Osteocyte (in vitro differentiated cells): ENCODE results near the gene PAPOLA. TPM values are rescaled to one million over a fixed set of nuclear protein-coding genes. Genes with fewer than 3 reads are reported as not detected.

Experiments used
- DNase-seq: peaks from one replicate; pipeline ENCODE4 v3.0.0; 2021; ENCODE audit warnings: mixed read lengths; ENCODE audit not compliant: unreplicated experiment; ENCODE audit errors: extremely low spot score
- H3K27ac Mint-ChIP-seq: one replicate; pipeline ENCODE4 v1.8.0; 2021; ENCODE audit warnings: mild to moderate bottlenecking, mixed read lengths; ENCODE audit not compliant: unreplicated experiment
- H3K27me3 Mint-ChIP-seq: one replicate; pipeline ENCODE4 v1.8.0; 2021; ENCODE audit warnings: mixed read lengths; ENCODE audit not compliant: unreplicated experiment
- H3K36me3 Mint-ChIP-seq: one replicate; pipeline ENCODE4 v1.8.0; 2021; ENCODE audit warnings: mixed read lengths; ENCODE audit not compliant: unreplicated experiment
- H3K4me1 Mint-ChIP-seq: one replicate; pipeline ENCODE4 v1.8.0; 2021; ENCODE audit warnings: mixed read lengths; ENCODE audit not compliant: unreplicated experiment
- H3K4me3 Mint-ChIP-seq: one replicate; pipeline ENCODE4 v1.8.0; 2021; ENCODE audit warnings: mild to moderate bottlenecking, moderate library complexity, mixed read lengths; ENCODE audit not compliant: unreplicated experiment
- H3K9me3 Mint-ChIP-seq: one replicate; pipeline ENCODE4 v1.8.0; 2021; ENCODE audit warnings: mixed read lengths; ENCODE audit not compliant: unreplicated experiment
- total RNA-seq: library from RNA; stranded (reverse); gene quantifications from 2 replicates; pipeline ENCODE4 v1.2.1, GENCODE V29; 2021
- TF ChIP-seq, protein P1 (sequence below): fragments of 200-600 bp; sonication (generic); IDR thresholded peaks from 2 replicates; pipeline ENCODE4 v1.5.0; 2021; ENCODE audit warnings: antibody characterized with exemption, mild to moderate bottlenecking, moderate library complexity

The PAPOLA gene
- total RNA-seq, 1 donor from 2014 or later, result 143 TPM

DNA sequence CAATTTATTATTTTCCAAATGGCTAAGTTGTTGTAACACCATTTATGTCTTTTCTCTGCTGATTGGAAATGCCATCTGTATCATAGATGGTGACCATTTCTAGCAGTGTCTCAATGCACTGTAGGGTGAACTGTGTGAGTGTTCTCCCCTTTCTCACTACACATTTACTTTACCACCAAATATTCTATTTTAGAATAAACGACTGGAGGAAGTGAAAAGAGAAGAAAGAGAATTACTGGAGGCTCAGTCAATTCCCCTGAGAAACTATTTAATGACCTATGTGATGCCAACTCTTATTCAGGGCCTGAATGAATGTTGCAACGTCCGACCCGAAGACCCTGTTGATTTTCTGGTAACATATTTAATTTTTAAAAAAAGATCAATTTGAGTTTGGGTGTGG is 15.5 kb upstream of the PAPOLA start:
- Mint-ChIP-seq H3K4me1 (no peaks in the 10 kb centered on the region), H3K27me3 (peaks cover 30% of the 10 kb centered on the region), H3K9me3 (no peaks in the 10 kb centered on the region), H3K4me3 (no peak overlapping the region), H3K27ac (no peak overlapping the region), H3K36me3 (no peaks in the 10 kb centered on the region)
- DNase-seq, result no peak
- TF ChIP-seq, protein P1, sequence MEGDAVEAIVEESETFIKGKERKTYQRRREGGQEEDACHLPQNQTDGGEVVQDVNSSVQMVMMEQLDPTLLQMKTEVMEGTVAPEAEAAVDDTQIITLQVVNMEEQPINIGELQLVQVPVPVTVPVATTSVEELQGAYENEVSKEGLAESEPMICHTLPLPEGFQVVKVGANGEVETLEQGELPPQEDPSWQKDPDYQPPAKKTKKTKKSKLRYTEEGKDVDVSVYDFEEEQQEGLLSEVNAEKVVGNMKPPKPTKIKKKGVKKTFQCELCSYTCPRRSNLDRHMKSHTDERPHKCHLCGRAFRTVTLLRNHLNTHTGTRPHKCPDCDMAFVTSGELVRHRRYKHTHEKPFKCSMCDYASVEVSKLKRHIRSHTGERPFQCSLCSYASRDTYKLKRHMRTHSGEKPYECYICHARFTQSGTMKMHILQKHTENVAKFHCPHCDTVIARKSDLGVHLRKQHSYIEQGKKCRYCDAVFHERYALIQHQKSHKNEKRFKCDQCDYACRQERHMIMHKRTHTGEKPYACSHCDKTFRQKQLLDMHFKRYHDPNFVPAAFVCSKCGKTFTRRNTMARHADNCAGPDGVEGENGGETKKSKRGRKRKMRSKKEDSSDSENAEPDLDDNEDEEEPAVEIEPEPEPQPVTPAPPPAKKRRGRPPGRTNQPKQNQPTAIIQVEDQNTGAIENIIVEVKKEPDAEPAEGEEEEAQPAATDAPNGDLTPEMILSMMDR, result no peak

DNA sequence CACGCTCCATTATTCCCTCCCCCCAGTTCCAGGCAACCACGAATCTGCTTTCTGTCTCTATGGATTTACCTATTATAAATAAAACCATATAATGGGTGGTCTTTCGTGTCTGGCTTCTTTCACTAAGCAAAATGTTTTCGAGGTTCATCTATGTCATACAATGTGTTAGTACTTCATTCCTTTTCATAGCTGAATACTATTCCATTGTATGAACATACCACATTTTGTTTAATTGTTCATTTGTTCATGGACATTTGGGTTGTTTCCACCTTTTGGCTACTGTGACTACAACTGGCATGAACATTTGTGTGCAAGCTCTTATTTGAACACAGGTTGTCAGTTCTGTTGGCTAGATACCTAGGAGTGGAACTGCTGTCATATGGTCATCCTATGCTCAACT is 12.9 kb upstream of the PAPOLA start:
- no peak for DNase-seq
- TF ChIP-seq, protein P1, result no peak
- Mint-ChIP-seq H3K27ac (no peak overlapping the region), H3K36me3 (no peaks in the 10 kb centered on the region), H3K9me3 (no peaks in the 10 kb centered on the region), H3K4me1 (no peaks in the 10 kb centered on the region), H3K27me3 (peaks cover 37% of the 10 kb centered on the region), H3K4me3 (no peak overlapping the region)

DNA sequence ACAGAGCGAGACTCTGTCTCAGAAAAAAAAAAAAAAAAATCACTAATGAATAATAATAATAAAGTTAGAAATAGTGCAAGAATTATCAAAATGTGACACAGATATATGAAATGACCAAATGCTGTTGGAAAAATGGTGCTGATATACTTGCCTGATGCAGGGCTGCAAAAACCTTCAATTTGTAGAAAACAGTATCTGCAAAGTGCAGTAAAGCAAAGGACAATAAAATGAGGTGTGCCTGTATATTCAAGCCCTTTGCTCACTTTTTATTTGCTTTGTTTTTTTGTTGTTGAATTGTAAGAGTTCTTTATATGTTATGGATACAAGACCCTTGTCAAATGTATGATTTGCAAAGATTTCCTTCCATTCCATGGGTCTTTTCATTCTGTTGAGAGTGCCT is 9.0 kb upstream of the PAPOLA start:
- Mint-ChIP-seq H3K27me3 (peaks cover 45% of the 10 kb centered on the region), H3K9me3 (no peaks in the 10 kb centered on the region), H3K4me3 (no peak overlapping the region), H3K27ac (no peak overlapping the region), H3K4me1 (no peaks in the 10 kb centered on the region), H3K36me3 (no peaks in the 10 kb centered on the region)
- DNase-seq, result no peak
- TF ChIP-seq, protein P1, result no peak

DNA sequence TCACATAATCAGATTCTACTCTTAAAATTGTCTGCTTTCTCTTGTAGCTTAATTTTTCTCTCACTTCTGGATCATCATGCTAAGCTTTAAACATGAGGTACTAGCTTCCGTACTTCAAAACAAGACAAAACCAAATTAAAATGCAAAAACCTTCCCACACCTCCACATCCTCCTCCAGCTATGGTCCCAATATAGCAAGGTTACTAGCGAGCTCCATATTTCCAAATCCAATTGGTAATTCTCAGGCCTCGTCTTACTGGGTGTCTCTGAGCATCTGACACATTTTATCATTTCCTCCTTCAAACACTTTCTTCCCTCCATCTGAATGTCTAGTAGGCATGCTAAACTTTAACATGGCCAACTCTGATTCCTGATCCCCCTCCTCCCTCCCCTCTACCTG is 7.9 kb upstream of the PAPOLA start:
- Mint-ChIP-seq H3K9me3 (no peaks in the 10 kb centered on the region), H3K4me1 (no peaks in the 10 kb centered on the region), H3K4me3 (no peak overlapping the region), H3K27me3 (peaks cover 45% of the 10 kb centered on the region), H3K36me3 (no peaks in the 10 kb centered on the region), H3K27ac (no peak overlapping the region)
- TF ChIP-seq, protein P1, result no peak
- DNase-seq, result no peak

DNA sequence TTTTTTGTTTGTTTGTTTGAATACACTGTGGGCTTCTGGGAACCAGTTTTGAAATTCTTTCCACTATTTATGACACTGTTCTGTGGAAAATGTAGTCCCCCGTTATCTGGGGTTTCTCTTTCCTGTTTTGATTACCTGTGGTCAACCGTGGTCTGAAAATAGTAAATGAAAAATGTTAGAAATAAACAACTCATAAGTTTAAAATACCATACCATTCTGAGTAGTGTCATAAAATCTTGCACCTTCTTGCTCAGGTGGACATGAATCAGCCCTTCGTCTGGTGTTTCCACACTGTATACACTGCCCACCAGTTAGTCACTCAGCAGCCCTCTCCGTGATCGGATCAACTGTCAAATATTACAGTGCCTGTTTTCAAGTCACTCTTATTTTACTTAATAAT is 5.1 kb upstream of the PAPOLA start:
- H3K27me3 Mint-ChIP-seq, result peaks cover 38% of the 10 kb centered on the region
- peaks cover 8% of the 10 kb centered on the region for H3K4me1 Mint-ChIP-seq
- no peaks in the 10 kb centered on the region for H3K9me3 Mint-ChIP-seq
- H3K4me3 Mint-ChIP-seq, result no peak overlapping the region
- H3K36me3 Mint-ChIP-seq, result no peaks in the 10 kb centered on the region
- H3K27ac Mint-ChIP-seq, result no peak overlapping the region
- TF ChIP-seq, protein P1, result no peak
- no peak for DNase-seq
